HFFc6 (cell line): ENCODE measurements around the gene SEC11A. TPM values are rescaled to one million over a fixed set of nuclear protein-coding genes. Genes with fewer than 3 reads are reported as not detected.

Experiments
- DNase-seq: peaks from one replicate; pipeline ENCODE4 v3.0.0-alpha.2; 2018
- H3K27ac Mint-ChIP-seq: 2 replicates; pipeline ENCODE4 v1.8.0; 2020; ENCODE audit warnings: mild to moderate bottlenecking, mixed read lengths
- H3K27me3 Mint-ChIP-seq: 2 replicates; pipeline ENCODE4 v1.8.0; 2021; ENCODE audit warnings: mild to moderate bottlenecking, moderate library complexity, mixed read lengths; ENCODE audit not compliant: insufficient read depth
- H3K36me3 Mint-ChIP-seq: 2 replicates; pipeline ENCODE4 v1.8.0; 2021; ENCODE audit warnings: low read depth, mixed read lengths
- H3K4me1 Mint-ChIP-seq: 2 replicates; pipeline ENCODE4 v1.8.0; 2020; ENCODE audit warnings: low read depth, mixed read lengths
- H3K4me3 Mint-ChIP-seq: 2 replicates; pipeline ENCODE4 v1.8.0; 2020; ENCODE audit warnings: mild to moderate bottlenecking, moderate library complexity, mixed read lengths
- H3K9me3 Mint-ChIP-seq: 2 replicates; pipeline ENCODE4 v1.8.0; 2020; ENCODE audit warnings: mild to moderate bottlenecking, mixed read lengths
- CTCF ChIP-seq: fragments of 200-600 bp; sonication (generic); IDR thresholded peaks from 2 replicates; pipeline ENCODE4 v1.5.0; 2021; ENCODE audit warnings: antibody characterized with exemption, mild to moderate bottlenecking
- total RNA-seq, 6 experiments: library from RNA; stranded (reverse); fragmentation: NEBNext Ultra II Directional; extraction: Animal tissue kit (Norgen Biotek cat#: 25700); gene quantifications; 2 replicates in 1 of 6; 3 replicates in 5 of 6; pipeline ENCODE4 v1.2.3, GENCODE V29; 2021

Gene SEC11A
- total RNA-seq, 6 experiments from 2014 or later = 203 to 230 (median 221) TPM

- Mint-ChIP-seq H3K36me3 (peaks cover 45% of the 10 kb centered on the region), H3K4me3 (no peak overlapping the region), H3K27me3 (no peaks in the 10 kb centered on the region), H3K4me1 (no peaks in the 10 kb centered on the region), H3K27ac (no peak overlapping the region), H3K9me3 (peaks cover 39% of the 10 kb centered on the region)
- TF ChIP-seq CTCF = no peak
- DNase-seq = no peak
Observed at GRCh38 chr15:84624359-84624758, 91.6 kb downstream of the SEC11A start.

- H3K27ac Mint-ChIP-seq = no peak overlapping the region
- H3K27me3 Mint-ChIP-seq = no peaks in the 10 kb centered on the region
- TF ChIP-seq CTCF = no peak
- peaks cover 44% of the 10 kb centered on the region for H3K9me3 Mint-ChIP-seq
- no peak overlapping the region for H3K4me3 Mint-ChIP-seq
- H3K36me3 Mint-ChIP-seq = peaks cover 51% of the 10 kb centered on the region
- DNase-seq = no peak
- H3K4me1 Mint-ChIP-seq = no peaks in the 10 kb centered on the region
Observed at GRCh38 chr15:84621358-84621979, 94.5 kb downstream of the SEC11A start.

GRCh38 chr15:84620626-84621025 lies 95.3 kb downstream of the SEC11A start:
- H3K36me3 Mint-ChIP-seq = peaks cover 51% of the 10 kb centered on the region
- TF ChIP-seq CTCF = no peak

More at GRCh38 chr15:84620626-84621025, 95.3 kb downstream of the SEC11A start:
- Mint-ChIP-seq H3K27me3 (no peaks in the 10 kb centered on the region; the same call in 1 of the 2 replicates), H3K9me3 (peaks cover 44% of the 10 kb centered on the region), H3K27ac (no peak overlapping the region), H3K4me1 (no peaks in the 10 kb centered on the region), H3K4me3 (no peak overlapping the region)
- no peak for DNase-seq

Other genes with a start within 250 kb of the SEC11A start
- 1 to 10 TPM; 4.5 to 5.9 (median 5.5) TPM for gene ZSCAN2, start 115.1 kb downstream of the SEC11A start, total RNA-seq
- gene WDR73, start 61.9 kb downstream of the SEC11A start, total RNA-seq = 10 to 100 TPM; 19.9 to 23.7 (median 21.4) TPM
- 1 to 10 TPM; 4.4 to 7.1 (median 5.5) TPM for gene NMB, start 57.9 kb downstream of the SEC11A start, total RNA-seq
- 10 to 100 TPM; 15.4 to 19.0 (median 17.6) TPM for gene ZNF592, start 32.5 kb upstream of the SEC11A start, total RNA-seq
- gene ALPK3, start 101.2 kb upstream of the SEC11A start, total RNA-seq = under 1 TPM; 0.05 to 0.60 (median 0.26) TPM
- gene SLC28A1, start 168.5 kb upstream of the SEC11A start, total RNA-seq = not detected